PFSK-1 (cell line): ENCODE data around the gene CARM1.

Experiments
- POLR2AphosphoS5 ChIP-seq: IDR thresholded peaks from 2 replicates; pipeline ENCODE4 v1.6.1; 2012; ENCODE audit warnings: low read depth, mild to moderate bottlenecking, control low read depth, low read length, moderate library complexity
- TAF1 ChIP-seq: IDR thresholded peaks from 2 replicates; pipeline ENCODE4 v1.6.1; 2012; ENCODE audit warnings: low read length, control low read depth, borderline replicate concordance; ENCODE audit not compliant: insufficient read depth
- TF ChIP-seq, protein P1 (sequence below), 2 experiments: IDR thresholded peaks; 2 replicates each; pipeline versions ENCODE4 v1.6.1 to v1.8.0; 2011 to 2012; ENCODE audit warnings: low read depth in 2 of 2, low read length in 2 of 2, control low read depth in 1 of 2, inconsistent platforms in 1 of 2, mild to moderate bottlenecking in 1 of 2, moderate library complexity in 1 of 2; ENCODE audit not compliant: insufficient read depth in 1 of 2

DNA sequence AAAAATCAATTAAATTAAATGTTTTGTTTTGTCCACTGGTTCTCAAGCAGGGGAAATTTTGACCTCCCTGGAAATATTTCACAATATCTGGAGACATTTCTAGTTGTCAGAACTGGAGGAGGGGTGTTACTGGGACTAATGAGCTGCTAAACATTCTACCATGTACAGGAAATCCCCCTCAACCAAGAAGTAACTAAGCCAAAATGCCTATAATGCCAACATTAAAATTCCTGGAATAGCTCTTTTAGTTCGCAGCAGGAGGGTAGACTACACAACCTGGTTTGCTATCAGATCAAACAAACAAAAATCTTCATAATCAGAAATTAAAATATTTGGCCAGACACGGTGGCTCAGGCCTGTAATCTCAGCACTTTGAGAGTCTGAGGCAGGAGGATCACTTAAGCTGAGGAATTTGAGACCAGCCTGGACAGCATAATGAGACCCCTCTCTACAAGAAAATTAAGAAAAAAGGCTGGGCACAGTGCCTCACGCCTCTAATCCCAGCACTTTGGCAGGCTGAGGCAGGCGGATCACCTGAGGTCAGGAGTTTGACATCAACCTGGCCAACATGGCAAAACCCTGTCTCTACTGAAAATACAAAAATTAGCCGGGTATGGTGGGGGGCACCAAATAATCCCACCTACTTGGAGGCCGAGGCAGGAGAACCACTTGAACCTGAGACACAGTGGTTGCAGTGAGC lies 75.8 kb downstream of the CARM1 start:
- TF ChIP-seq TAF1 (no peak), POLR2AphosphoS5 (no peak)
- TF ChIP-seq, protein P1, sequence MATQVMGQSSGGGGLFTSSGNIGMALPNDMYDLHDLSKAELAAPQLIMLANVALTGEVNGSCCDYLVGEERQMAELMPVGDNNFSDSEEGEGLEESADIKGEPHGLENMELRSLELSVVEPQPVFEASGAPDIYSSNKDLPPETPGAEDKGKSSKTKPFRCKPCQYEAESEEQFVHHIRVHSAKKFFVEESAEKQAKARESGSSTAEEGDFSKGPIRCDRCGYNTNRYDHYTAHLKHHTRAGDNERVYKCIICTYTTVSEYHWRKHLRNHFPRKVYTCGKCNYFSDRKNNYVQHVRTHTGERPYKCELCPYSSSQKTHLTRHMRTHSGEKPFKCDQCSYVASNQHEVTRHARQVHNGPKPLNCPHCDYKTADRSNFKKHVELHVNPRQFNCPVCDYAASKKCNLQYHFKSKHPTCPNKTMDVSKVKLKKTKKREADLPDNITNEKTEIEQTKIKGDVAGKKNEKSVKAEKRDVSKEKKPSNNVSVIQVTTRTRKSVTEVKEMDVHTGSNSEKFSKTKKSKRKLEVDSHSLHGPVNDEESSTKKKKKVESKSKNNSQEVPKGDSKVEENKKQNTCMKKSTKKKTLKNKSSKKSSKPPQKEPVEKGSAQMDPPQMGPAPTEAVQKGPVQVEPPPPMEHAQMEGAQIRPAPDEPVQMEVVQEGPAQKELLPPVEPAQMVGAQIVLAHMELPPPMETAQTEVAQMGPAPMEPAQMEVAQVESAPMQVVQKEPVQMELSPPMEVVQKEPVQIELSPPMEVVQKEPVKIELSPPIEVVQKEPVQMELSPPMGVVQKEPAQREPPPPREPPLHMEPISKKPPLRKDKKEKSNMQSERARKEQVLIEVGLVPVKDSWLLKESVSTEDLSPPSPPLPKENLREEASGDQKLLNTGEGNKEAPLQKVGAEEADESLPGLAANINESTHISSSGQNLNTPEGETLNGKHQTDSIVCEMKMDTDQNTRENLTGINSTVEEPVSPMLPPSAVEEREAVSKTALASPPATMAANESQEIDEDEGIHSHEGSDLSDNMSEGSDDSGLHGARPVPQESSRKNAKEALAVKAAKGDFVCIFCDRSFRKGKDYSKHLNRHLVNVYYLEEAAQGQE (IDR thresholded peaks at IDR 0.05; ENCODE audit: insufficient read depth in 1 of 2, low read depth in 2 of 2, low read length in 2 of 2): no peak
